Esophagus muscularis mucosa (tissue), 3 donors: ENCODE measurements around the gene LRRC75B.
"Not testable (repeated sequence)": the region's sequence is repeated elsewhere in the genome, so short reads cannot be mapped to it uniquely, and the experiment has no call there.

Experiments used
- CTCF ChIP-seq, 3 experiments: fragments of 200-600 bp in 2 of 3; fragments of 450-650 bp in 1 of 3; sonication (generic) in 2 of 3; IDR thresholded peaks; one replicate each; pipeline ENCODE4 v1.5.1; 2017 to 2019; ENCODE audit warnings: antibody characterized with exemption in 3 of 3, mild to moderate bottlenecking in 2 of 3, moderate library complexity in 1 of 3
- POLR2A ChIP-seq: fragments of 450-650 bp; IDR thresholded peaks from one replicate; pipeline ENCODE4 v1.6.1; 2017; ENCODE audit warnings: antibody characterized with exemption, moderate library complexity, mild to moderate bottlenecking, low read depth
- POLR2AphosphoS5 ChIP-seq, 2 donors: sonication (generic); formaldehyde crosslinking; IDR thresholded peaks; one replicate each; pipeline ENCODE4 v1.6.1; 2017; ENCODE audit warnings: antibody characterized with exemption in 2 of 2

GRCh38 chr22:24622596-24622995 lies 29.7 kb upstream of the LRRC75B start:
- not testable (repeated sequence) for TF ChIP-seq CTCF (IDR thresholded peaks at IDR 0.05); POLR2A; POLR2AphosphoS5 (IDR thresholded peaks at IDR 0.05)
